Lower lobe of right lung (tissue), 2 donors: ENCODE data around the gene OOSP4B. TPM values are rescaled to one million over a fixed set of nuclear protein-coding genes. Genes with fewer than 3 reads are reported as not detected.
"Not testable (repeated sequence)": the region's sequence is repeated elsewhere in the genome, so short reads cannot be mapped to it uniquely, and the experiment has no call there.

Source experiments
- ATAC-seq, 2 donors: fragments of 200-7000 bp; cut with Tn5 transposase; one replicate each; pipeline ENCODE4 v1.9.1; 2020 to 2022; ENCODE audit warnings: mild to moderate bottlenecking in 2 of 2, moderate library complexity in 2 of 2
- DNase-seq: peaks from one replicate; pipeline ENCODE4 v3.0.0-alpha.2; 2020
- H3K27ac ChIP-seq: fragments of 200-600 bp; one replicate; pipeline ENCODE4 v1.8.0; 2022
- H3K27me3 ChIP-seq: fragments of 200-600 bp; one replicate; pipeline ENCODE4 v1.8.0; 2022; ENCODE audit warnings: low read depth
- H3K36me3 ChIP-seq: fragments of 200-600 bp; one replicate; pipeline ENCODE4 v1.8.0; 2022; ENCODE audit warnings: mild to moderate bottlenecking
- H3K4me1 ChIP-seq: fragments of 200-600 bp; one replicate; pipeline ENCODE4 v1.8.0; 2022
- H3K4me3 ChIP-seq: fragments of 200-600 bp; one replicate; pipeline ENCODE4 v1.8.0; 2022; ENCODE audit warnings: mild to moderate bottlenecking
- H3K9me3 ChIP-seq: fragments of 200-600 bp; one replicate; pipeline ENCODE4 v1.8.0; 2022
- CTCF ChIP-seq: fragments of 200-600 bp; IDR thresholded peaks from one replicate; pipeline ENCODE4 v1.8.0; 2022; ENCODE audit warnings: antibody characterized with exemption, mild to moderate bottlenecking
- intact Hi-C: fragments of 100-400 bp; cut with DNase I; formaldehyde crosslinking; loops from one replicate; pipeline ENCODE4 v1.11.0; 2022
- long read RNA-seq: library from polyadenylated mRNA; unstranded; transcript quantifications from one replicate; pipeline ENCODE4 v2.0.0, GENCODE V29; 2021
- total RNA-seq: library from RNA; stranded (reverse); fragmentation: NEBNext Ultra II Directional; extraction: Animal tissue kit (Norgen Biotek cat#: 25700); gene quantifications from one replicate; pipeline ENCODE4 v1.2.1, GENCODE V29; 2021
- donor health status: DM: no; HTN: yes; CAD: no; lungs with severe emphysema.

OOSP4B gene
- not detected for total RNA-seq
- long read RNA-seq: 0 reads

- no peaks in the 10 kb centered on the region for H3K27me3 ChIP-seq
- H3K4me3 ChIP-seq: no peak within 1 kb of the TSS
- TF ChIP-seq CTCF: no peak
- no peaks in the 10 kb centered on the region for H3K4me1 ChIP-seq
- H3K36me3 ChIP-seq: no peaks in the 10 kb centered on the region
- no peak for ATAC-seq
- H3K9me3 ChIP-seq: no peaks in the 10 kb centered on the region
- no peak within 1 kb of the TSS for H3K27ac ChIP-seq
- intact Hi-C loops: no loop called here
- DNase-seq: no peak
Observed at GRCh38 chr11:60016881-60017280, at the start of gene OOSP4B. TSS of gene OOSP4B (plus strand) at chr11:60017181.

DNA sequence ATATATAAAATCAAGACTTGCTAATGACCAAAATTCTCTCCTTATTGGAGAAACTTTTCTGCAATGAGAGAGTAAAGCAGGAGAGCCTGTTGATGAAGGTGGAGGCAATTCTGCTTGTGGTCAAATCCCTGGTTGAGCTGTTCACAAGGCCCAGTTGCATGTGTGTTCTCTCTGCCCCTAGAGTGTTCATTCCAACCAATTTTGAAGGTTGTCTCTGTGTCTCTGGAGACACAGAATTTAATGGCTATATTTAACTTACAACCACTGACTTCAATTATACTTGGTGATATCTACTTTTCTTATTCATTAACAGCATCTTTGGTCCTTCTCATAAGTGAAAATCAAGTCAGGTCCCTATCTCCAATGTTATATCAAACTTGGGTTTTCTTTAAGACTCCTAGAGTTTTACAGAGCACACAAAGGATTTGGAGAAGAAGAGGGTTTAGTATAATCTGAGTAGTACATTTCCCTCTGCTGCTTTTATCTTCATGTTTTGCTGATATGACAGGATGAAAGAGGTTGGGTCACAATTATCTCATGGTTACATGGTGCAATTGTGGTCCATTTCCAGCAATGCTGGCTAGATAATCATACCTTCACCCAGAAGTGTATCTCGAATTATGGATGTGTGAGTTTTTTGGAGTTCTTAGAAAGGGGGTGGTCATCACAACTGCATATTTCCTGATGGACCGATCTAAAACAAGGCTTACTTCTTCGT is 49.1 kb upstream of the OOSP4B start:
- no peaks in the 10 kb centered on the region for H3K4me1 ChIP-seq
- intact Hi-C loops: no loop called here
- no peak for TF ChIP-seq CTCF
- H3K27me3 ChIP-seq: no peaks in the 10 kb centered on the region
- no peaks in the 10 kb centered on the region for H3K36me3 ChIP-seq
- no peaks in the 10 kb centered on the region for H3K9me3 ChIP-seq
- no peak overlapping the region for H3K27ac ChIP-seq
- no peak for ATAC-seq
- DNase-seq: no peak
- H3K4me3 ChIP-seq: no peak overlapping the region

- no peak overlapping the region for H3K4me3 ChIP-seq
- no peaks in the 10 kb centered on the region for H3K4me1 ChIP-seq
- TF ChIP-seq CTCF: no peak
- H3K9me3 ChIP-seq: no peaks in the 10 kb centered on the region
- no peak for ATAC-seq
- no peaks in the 10 kb centered on the region for H3K27me3 ChIP-seq
- H3K27ac ChIP-seq: no peak overlapping the region
- no peak for DNase-seq
- no peaks in the 10 kb centered on the region for H3K36me3 ChIP-seq
- intact Hi-C loops: no loop called here
Observed at GRCh38 chr11:59968395-59968783, 48.6 kb upstream of the OOSP4B start.

DNA sequence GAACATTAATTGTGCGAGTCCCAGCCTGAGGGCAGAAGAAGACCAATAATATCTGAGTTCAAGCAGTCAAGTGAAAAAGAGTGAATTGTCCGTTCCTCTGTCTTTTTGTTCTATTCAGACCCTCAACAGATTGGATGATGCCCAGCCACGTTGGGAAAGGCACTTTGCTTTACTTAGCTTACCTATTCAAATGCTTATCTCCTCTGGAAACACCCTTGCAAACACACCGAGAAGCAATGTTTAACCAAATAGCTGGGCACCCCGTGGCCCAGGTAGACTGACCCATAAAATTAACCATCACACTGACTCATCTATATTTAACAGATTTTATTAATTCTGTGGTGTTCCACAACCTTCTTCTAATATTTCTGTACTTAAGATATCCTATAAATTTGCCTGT is 43.9 kb upstream of the OOSP4B start:
- intact Hi-C loops: no loop called here
- TF ChIP-seq CTCF: no peak
- H3K36me3 ChIP-seq: no peaks in the 10 kb centered on the region
- no peaks in the 10 kb centered on the region for H3K9me3 ChIP-seq
- no peak overlapping the region for H3K4me3 ChIP-seq
- H3K27me3 ChIP-seq: no peaks in the 10 kb centered on the region
- no peaks in the 10 kb centered on the region for H3K4me1 ChIP-seq
- no peak overlapping the region for H3K27ac ChIP-seq
- DNase-seq: no peak
- ATAC-seq: no peak

GRCh38 chr11:59981106-59981770 is 35.7 kb upstream of the OOSP4B start:
- no peak for TF ChIP-seq CTCF
- H3K9me3 ChIP-seq: no peaks in the 10 kb centered on the region
- H3K4me3 ChIP-seq: no peak overlapping the region
- H3K27ac ChIP-seq: no peak overlapping the region
- ATAC-seq (no peak), DNase-seq (no peak)
- intact Hi-C loops: no loop called here
- H3K36me3 ChIP-seq: no peaks in the 10 kb centered on the region
- no peaks in the 10 kb centered on the region for H3K4me1 ChIP-seq
- H3K27me3 ChIP-seq: no peaks in the 10 kb centered on the region

DNA sequence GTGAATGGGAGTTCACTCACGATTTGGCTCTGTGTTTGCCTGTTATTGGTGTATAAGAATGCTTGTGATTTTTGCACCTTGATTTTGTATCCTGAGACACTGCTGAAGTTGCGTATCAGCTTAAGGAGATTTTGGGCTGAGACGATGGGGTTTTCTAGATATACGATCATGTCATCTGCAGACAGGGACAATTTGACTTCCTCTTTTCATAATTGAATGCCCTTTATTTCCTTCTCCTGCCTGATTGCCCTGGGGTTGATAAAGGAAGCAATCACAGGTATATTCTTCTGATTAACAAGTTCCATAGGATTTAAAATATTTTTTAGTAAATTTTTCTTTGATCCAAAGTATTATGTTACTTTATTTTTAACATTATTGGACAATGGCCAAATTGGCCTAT is 34.9 kb upstream of the OOSP4B start:
- H3K27ac ChIP-seq, H3K36me3 ChIP-seq, H3K27me3 ChIP-seq, intact Hi-C loops, ATAC-seq, H3K4me1 ChIP-seq, H3K4me3 ChIP-seq, H3K9me3 ChIP-seq, DNase-seq: not testable (repeated sequence)
